ENCODE measurements around the gene TPI1.

DNA sequence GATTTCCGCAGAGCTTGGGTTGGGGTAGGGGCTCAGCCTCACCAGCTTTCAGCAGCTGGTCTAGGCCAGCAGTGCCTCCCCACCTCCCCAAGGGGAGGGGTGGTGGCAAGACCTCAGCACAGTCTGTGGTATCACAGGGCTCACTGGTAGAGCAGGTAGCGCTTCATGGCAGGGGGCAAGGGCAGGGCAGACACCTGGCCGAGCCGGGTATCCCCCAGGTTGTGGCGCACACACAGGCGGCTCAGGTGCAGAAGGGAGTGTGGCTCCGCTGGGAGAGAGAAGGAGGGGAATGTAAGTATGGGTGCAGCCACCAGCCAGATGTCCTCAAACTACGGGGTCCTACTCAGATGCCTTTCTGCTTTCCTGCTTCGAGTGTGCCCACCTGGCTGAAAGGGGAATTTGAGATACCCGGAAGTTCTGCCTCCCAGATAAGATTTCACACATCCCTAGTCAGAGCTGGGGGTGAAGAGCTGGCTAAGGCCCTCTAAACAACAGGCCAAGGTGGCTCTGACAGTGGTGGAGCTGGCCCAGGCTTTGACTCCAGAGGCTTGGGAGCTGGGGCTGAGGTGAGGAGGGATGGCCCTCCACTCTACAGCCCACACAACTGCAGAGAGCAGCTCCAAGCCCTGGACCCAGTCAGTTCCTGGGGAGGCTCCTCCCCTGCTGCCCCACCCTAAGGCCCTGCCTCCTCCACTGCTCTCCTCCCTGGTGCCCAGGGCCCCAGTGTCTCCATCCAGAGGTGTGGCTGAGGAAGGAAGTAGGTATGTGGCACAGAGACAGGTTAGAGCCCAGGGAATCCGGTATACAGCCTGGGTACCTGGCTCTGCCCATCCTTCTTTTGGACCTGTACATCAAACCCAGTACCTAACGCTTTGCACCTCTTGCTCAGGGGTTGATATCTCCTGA is 4.0 kb downstream of the TPI1 start:
- TF ChIP-seq EZH2 (IDR thresholded peaks at IDR 0.05) (no peak), POLR2AphosphoS5 (IDR thresholded peaks at IDR 0.05; ENCODE audit: borderline replicate concordance, low read depth, low read length) (peak; percentile 72)

Measured in SK-N-MC (cell line).